T-cell (primary cell): ENCODE results near the gene UBE3D. TPM values are rescaled to one million over a fixed set of nuclear protein-coding genes. Genes with fewer than 3 reads are reported as not detected.

Experiments used
- ATAC-seq, 4 experiments: fragments of 200-7000 bp in 3 of 4; fragments of 150-1000 bp in 1 of 4; cut with Tn5 transposase; replicated peaks in 1 of 4; 1 replicate in 3 of 4; 2 replicates in 1 of 4; pipeline ENCODE4 v1.10.0; 2021; ENCODE audit warnings: moderate library complexity in 3 of 4, mild to moderate bottlenecking in 2 of 4, moderate number of reproducible peaks in 1 of 4
- CTCF ChIA-PET, 2 donors: fragments of 300-600 bp; sonication (Branson Sonifier 250); formaldehyde crosslinking; loops; one replicate each; lab custom pipeline; 2022; ENCODE audit warnings: antibody characterized with exemption in 2 of 2; lab: Charles Lee
- POLR2A ChIA-PET, 2 donors: fragments of 300-600 bp; sonication (Branson Sonifier 250); formaldehyde crosslinking; loops; one replicate each; lab custom pipeline; 2022; ENCODE audit warnings: antibody characterized with exemption in 2 of 2; lab: Charles Lee
- DNase-seq, 35 experiments: peaks; one replicate each; pipeline versions ENCODE4 v3.0.0 to v3.0.0-alpha.2; 2013 to 2023
- H3K27ac ChIP-seq: one replicate; pipeline ENCODE4 v1.5.1; 2013; ENCODE audit warnings: low read length
- H3K27me3 ChIP-seq, 2 experiments: replicated peaks in 1 of 2; 1 replicate in 1 of 2; 2 replicates in 1 of 2; pipeline versions ENCODE4 v1.6.1 to v1.7.0; 2013; ENCODE audit warnings: low read length in 1 of 2, mixed read lengths in 1 of 2; ENCODE audit not compliant: control insufficient read depth in 2 of 2, insufficient read depth in 2 of 2; ENCODE audit errors: extremely low read depth in 1 of 2
- H3K36me3 ChIP-seq, 2 donors: 1 replicate in 1 of 2; 2 replicates in 1 of 2; pipeline versions ENCODE4 v1.6.1 to v1.7.0; 2013; ENCODE audit warnings: low read length in 1 of 2; ENCODE audit not compliant: control insufficient read depth in 2 of 2, insufficient read depth in 1 of 2; ENCODE audit errors: extremely low read depth in 1 of 2
- H3K4me1 ChIP-seq, 2 experiments: 1 replicate in 1 of 2; 2 replicates in 1 of 2; pipeline versions ENCODE4 v1.6.1 to v1.7.0; 2013; ENCODE audit warnings: low read length in 2 of 2, mixed read lengths in 1 of 2; ENCODE audit not compliant: insufficient read depth in 2 of 2, control insufficient read depth in 1 of 2; ENCODE audit errors: extremely low read depth in 1 of 2
- H3K4me3 ChIP-seq, 2 donors: 1 replicate in 1 of 2; 2 replicates in 1 of 2; pipeline versions ENCODE4 v1.5.1 to v1.7.0; 2013; ENCODE audit warnings: mild to moderate bottlenecking in 2 of 2, low read length in 1 of 2, moderate library complexity in 1 of 2; ENCODE audit not compliant: control insufficient read depth in 1 of 2; ENCODE audit errors: extremely low read depth in 1 of 2
- H3K9me3 ChIP-seq: 2 replicates; pipeline ENCODE4 v1.7.0; 2013
- H3K27ac Mint-ChIP-seq, 2 donors: one replicate each; pipeline ENCODE4 v1.8.0; 2020 to 2021; ENCODE audit warnings: mild to moderate bottlenecking in 2 of 2, mixed read lengths in 2 of 2
- H3K27me3 Mint-ChIP-seq, 2 donors: one replicate each; pipeline ENCODE4 v1.8.0; 2021 to 2022; ENCODE audit warnings: mixed read lengths in 2 of 2
- H3K36me3 Mint-ChIP-seq: one replicate; pipeline ENCODE4 v1.8.0; 2021; ENCODE audit warnings: mixed read lengths
- H3K4me1 Mint-ChIP-seq, 3 donors: one replicate each; pipeline ENCODE4 v1.8.0; 2020 to 2022; ENCODE audit warnings: mixed read lengths in 3 of 3, mild to moderate bottlenecking in 1 of 3
- H3K4me3 Mint-ChIP-seq, 3 donors: one replicate each; pipeline ENCODE4 v1.8.0; 2020 to 2022; ENCODE audit warnings: mild to moderate bottlenecking in 3 of 3, mixed read lengths in 3 of 3, moderate library complexity in 3 of 3
- H3K9me3 Mint-ChIP-seq, 3 donors: one replicate each; pipeline ENCODE4 v1.8.0; 2020 to 2022; ENCODE audit warnings: mixed read lengths in 3 of 3
- WGBS: methylation state at CpG from one replicate; pipeline ENCODE4 v1.1.5; 2013; ENCODE audit warnings: missing lambda C conversion rate; ENCODE audit not compliant: insufficient coverage; 5-methylcytosine and 5-hydroxymethylcytosine counted together
- total RNA-seq, 35 experiments: library from RNA in 6 of 35; stranded (reverse) in 6 of 35; fragments of 120-200 nt in 1 of 35; gene quantifications; one replicate each; pipeline versions ENCODE4 v1.2.1 to v1.2.4 and lab custom pipeline; 2013 to 2026

UBE3D gene
- total RNA-seq, 5 donors from 2014 or later (not counting 1 experiment from before 2014, with no cell fraction given): 6.2 to 9.3 (median 7.1) TPM

- Histone ChIP-seq H3K4me3 (no peak overlapping the region), H3K4me1 (no peaks in the 10 kb centered on the region), H3K27me3 (no peaks in the 10 kb centered on the region), H3K9me3 (no peaks in the 10 kb centered on the region), H3K36me3 (no peaks in the 10 kb centered on the region), H3K27ac (no peak overlapping the region)
- ATAC-seq (no peak), DNase-seq (no peak)
- Mint-ChIP-seq H3K4me1 (no peaks in the 10 kb centered on the region), H3K27ac (no peak overlapping the region), H3K4me3 (no peak overlapping the region), H3K27me3 (peaks cover 0 to 7% of the 10 kb centered on the region in 2 donors), H3K9me3 (no peaks in the 10 kb centered on the region), H3K36me3 (no peaks in the 10 kb centered on the region)
- ChIA-PET CTCF (no interaction called here), POLR2A (no interaction called here)
- 100% methylated on average over 1 of the region's 2 CpGs for WGBS
Observed at GRCh38 chr6:82870582-82871172, 195.0 kb downstream of the UBE3D start.

GRCh38 chr6:82869493-82869892, 196.1 kb downstream of the UBE3D start:
- POLR2A ChIA-PET: no interaction called here
- CTCF ChIA-PET: no interaction called here
- Histone ChIP-seq H3K9me3 (no peaks in the 10 kb centered on the region), H3K27ac (no peak overlapping the region), H3K4me3 (no peak overlapping the region), H3K4me1 (no peaks in the 10 kb centered on the region), H3K36me3 (no peaks in the 10 kb centered on the region), H3K27me3 (no peaks in the 10 kb centered on the region)
- H3K27ac Mint-ChIP-seq: no peak overlapping the region
- H3K9me3 Mint-ChIP-seq: no peaks in the 10 kb centered on the region
- no peaks in the 10 kb centered on the region for H3K4me1 Mint-ChIP-seq
- H3K36me3 Mint-ChIP-seq: no peaks in the 10 kb centered on the region
- no peak overlapping the region for H3K4me3 Mint-ChIP-seq
- peaks cover 0 to 7% of the 10 kb centered on the region in 2 donors for H3K27me3 Mint-ChIP-seq
- no peak for ATAC-seq
- no peak for DNase-seq

- H3K9me3 Mint-ChIP-seq: peaks cover 0 to 3% (median 0%) of the 10 kb centered on the region in 3 donors
- 84% methylated on average over 3 of the region's 3 CpGs for WGBS
- H3K4me3 Mint-ChIP-seq: no peak overlapping the region
- H3K27ac ChIP-seq: no peak overlapping the region
- ChIA-PET POLR2A (no interaction called here), CTCF (no interaction called here)
- no peak overlapping the region for H3K27ac Mint-ChIP-seq
- no peaks in the 10 kb centered on the region for H3K4me1 ChIP-seq
- no peaks in the 10 kb centered on the region for H3K27me3 ChIP-seq
- DNase-seq (no peak), ATAC-seq (no peak)
- H3K9me3 ChIP-seq: peaks cover 2% of the 10 kb centered on the region
- H3K4me1 Mint-ChIP-seq: no peaks in the 10 kb centered on the region
- H3K36me3 ChIP-seq: no peaks in the 10 kb centered on the region
- H3K27me3 Mint-ChIP-seq: peaks cover 0 to 7% of the 10 kb centered on the region in 2 donors
- H3K4me3 ChIP-seq: no peak overlapping the region
- H3K36me3 Mint-ChIP-seq: no peaks in the 10 kb centered on the region
Observed at GRCh38 chr6:82867946-82868345, 197.7 kb downstream of the UBE3D start.

GRCh38 chr6:82866446-82866845, 199.2 kb downstream of the UBE3D start:
- 70% methylated on average over 1 of the region's 3 CpGs for WGBS
- no peak overlapping the region for H3K27ac Mint-ChIP-seq
- Histone ChIP-seq H3K36me3 (no peaks in the 10 kb centered on the region), H3K27me3 (no peaks in the 10 kb centered on the region), H3K9me3 (peaks cover 2% of the 10 kb centered on the region), H3K27ac (no peak overlapping the region), H3K4me3 (no peak overlapping the region), H3K4me1 (no peaks in the 10 kb centered on the region)
- ChIA-PET CTCF (no interaction called here), POLR2A (no interaction called here)
- H3K27me3 Mint-ChIP-seq: peaks cover 0 to 7% of the 10 kb centered on the region in 2 donors
- no peaks in the 10 kb centered on the region for H3K4me1 Mint-ChIP-seq
- H3K4me3 Mint-ChIP-seq: no peak overlapping the region
- no peak for ATAC-seq
- H3K9me3 Mint-ChIP-seq: peaks cover 0 to 3% (median 0%) of the 10 kb centered on the region in 3 donors
- DNase-seq: no peak
- no peaks in the 10 kb centered on the region for H3K36me3 Mint-ChIP-seq

GRCh38 chr6:82865461-82865860, 200.2 kb downstream of the UBE3D start:
- Mint-ChIP-seq H3K27ac (no peak overlapping the region), H3K4me3 (no peak overlapping the region), H3K36me3 (no peaks in the 10 kb centered on the region), H3K27me3 (peaks cover 0 to 7% of the 10 kb centered on the region in 2 donors), H3K4me1 (no peaks in the 10 kb centered on the region), H3K9me3 (peaks cover 0 to 3% (median 0%) of the 10 kb centered on the region in 3 donors)
- DNase-seq: no peak
- H3K9me3 ChIP-seq: peaks cover 2% of the 10 kb centered on the region
- ChIA-PET POLR2A (no interaction called here), CTCF (no interaction called here)
- no peaks in the 10 kb centered on the region for H3K27me3 ChIP-seq
- no peak for ATAC-seq
- no peak overlapping the region for H3K27ac ChIP-seq
- no peaks in the 10 kb centered on the region for H3K36me3 ChIP-seq
- H3K4me3 ChIP-seq: no peak overlapping the region
- no peaks in the 10 kb centered on the region for H3K4me1 ChIP-seq
- WGBS: no CpG with 5 or more reads among the region's 3 CpGs

GRCh38 chr6:82863781-82864180, 201.9 kb downstream of the UBE3D start:
- Histone ChIP-seq H3K4me3 (no peak overlapping the region), H3K9me3 (peaks cover 2% of the 10 kb centered on the region), H3K27me3 (no peaks in the 10 kb centered on the region), H3K36me3 (no peaks in the 10 kb centered on the region), H3K27ac (no peak overlapping the region), H3K4me1 (no peaks in the 10 kb centered on the region)
- ATAC-seq: no peak
- Mint-ChIP-seq H3K27ac (no peak overlapping the region), H3K4me3 (no peak overlapping the region), H3K4me1 (no peaks in the 10 kb centered on the region), H3K9me3 (peaks cover 0 to 3% (median 0%) of the 10 kb centered on the region in 3 donors), H3K36me3 (no peaks in the 10 kb centered on the region), H3K27me3 (peaks cover 0 to 7% of the 10 kb centered on the region in 2 donors)
- ChIA-PET CTCF (interaction anchor here in 1 of 2 donors (0.6 kb wide), 1 partner anchor 136 kb away, joined by 4 read pairs; no protein-coding TSS in a partner anchor), POLR2A (no interaction called here)
- DNase-seq: no peak

GRCh38 chr6:82862543-82862942, 203.1 kb downstream of the UBE3D start:
- no peaks in the 10 kb centered on the region for H3K36me3 Mint-ChIP-seq
- H3K4me1 Mint-ChIP-seq: no peaks in the 10 kb centered on the region
- ATAC-seq (no peak), DNase-seq (no peak)
- no peak overlapping the region for H3K4me3 Mint-ChIP-seq
- no CpG with 5 or more reads among the region's 1 CpG for WGBS
- Histone ChIP-seq H3K9me3 (peaks cover 2% of the 10 kb centered on the region), H3K4me3 (no peak overlapping the region), H3K4me1 (no peaks in the 10 kb centered on the region), H3K27ac (no peak overlapping the region), H3K36me3 (no peaks in the 10 kb centered on the region), H3K27me3 (no peaks in the 10 kb centered on the region)
- ChIA-PET CTCF (no interaction called here), POLR2A (no interaction called here)
- H3K9me3 Mint-ChIP-seq: peaks cover 0 to 3% (median 0%) of the 10 kb centered on the region in 3 donors
- no peak overlapping the region for H3K27ac Mint-ChIP-seq
- peaks cover 0 to 5% of the 10 kb centered on the region in 2 donors for H3K27me3 Mint-ChIP-seq
